GM19395 (cell line): ENCODE measurements around the gene PRKD1.

Source experiments
- ATAC-seq: cut with Tn5 transposase; IDR thresholded peaks from one replicate; pipeline ENCODE4 v1.9.1; 2021; ENCODE audit warnings: mild to moderate bottlenecking, moderate library complexity; ENCODE audit not compliant: unreplicated experiment

Gene PRKD1

DNA sequence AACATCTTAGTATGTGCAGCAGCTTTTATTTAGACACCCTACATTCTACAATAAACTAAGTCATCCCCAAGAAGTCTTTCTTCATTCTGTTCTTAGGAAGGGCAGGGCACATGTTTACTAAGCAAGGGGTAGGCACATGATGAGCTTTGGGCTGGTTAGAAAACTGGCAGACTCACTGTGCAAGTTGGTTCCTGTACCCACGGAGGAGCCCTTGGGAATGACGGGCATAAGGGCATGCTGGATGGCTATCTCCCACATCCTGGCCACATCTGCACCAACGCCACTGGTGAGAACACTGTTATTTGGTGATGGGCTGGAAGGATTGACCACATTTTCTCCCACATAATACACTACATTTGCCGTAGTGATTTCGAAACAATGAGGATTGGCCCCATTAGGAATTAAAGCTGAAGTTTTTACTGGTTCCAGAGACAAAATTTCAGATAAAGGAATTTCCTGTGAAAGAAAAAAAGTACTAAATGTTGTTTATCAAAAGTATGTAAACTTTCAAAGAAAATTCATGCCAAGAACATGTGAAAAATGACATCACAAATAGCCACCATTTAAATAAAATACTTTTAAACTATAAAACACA lies 297.0 kb downstream of the PRKD1 start:
- no peak for ATAC-seq

DNA sequence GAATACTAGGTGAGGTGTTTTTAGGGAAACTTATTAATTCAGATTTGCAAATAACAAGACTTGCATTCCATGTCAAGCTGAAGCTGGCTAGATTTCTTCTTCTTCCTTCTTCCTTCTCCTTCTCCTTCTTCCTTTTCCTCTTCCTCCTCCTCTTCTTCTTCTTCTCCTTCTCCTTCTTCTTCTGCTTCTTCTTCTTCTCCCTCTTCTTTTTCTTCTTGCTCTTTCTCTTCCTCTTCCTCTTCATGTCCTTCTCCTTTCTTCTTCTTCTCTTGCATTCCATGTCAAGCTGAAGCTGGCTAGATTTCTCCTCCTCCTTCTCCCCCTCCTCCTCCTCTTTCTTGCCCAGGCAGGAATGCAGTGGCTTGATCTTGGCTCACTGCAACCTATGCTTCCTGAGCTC lies 297.8 kb downstream of the PRKD1 start:
- ATAC-seq, result no peak

DNA sequence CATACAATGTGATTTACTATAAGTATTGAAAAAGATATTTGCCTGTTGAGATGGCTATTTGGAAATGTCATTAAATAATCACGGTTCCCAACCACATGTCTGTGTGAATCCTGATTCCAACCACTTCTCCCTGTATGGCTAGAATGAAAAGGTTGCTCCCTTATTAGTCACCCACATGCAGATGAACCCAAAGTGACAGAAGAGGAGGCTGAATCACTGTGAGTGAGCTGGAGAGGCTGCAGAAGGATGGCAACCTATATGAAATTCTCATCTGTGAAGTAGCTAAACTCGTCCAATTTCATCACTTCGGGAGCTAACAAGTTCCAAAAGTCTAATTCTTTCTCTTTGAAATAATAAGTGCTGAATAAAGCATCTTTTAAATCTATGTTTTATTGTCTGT lies 300.5 kb downstream of the PRKD1 start:
- ATAC-seq, result no peak

DNA sequence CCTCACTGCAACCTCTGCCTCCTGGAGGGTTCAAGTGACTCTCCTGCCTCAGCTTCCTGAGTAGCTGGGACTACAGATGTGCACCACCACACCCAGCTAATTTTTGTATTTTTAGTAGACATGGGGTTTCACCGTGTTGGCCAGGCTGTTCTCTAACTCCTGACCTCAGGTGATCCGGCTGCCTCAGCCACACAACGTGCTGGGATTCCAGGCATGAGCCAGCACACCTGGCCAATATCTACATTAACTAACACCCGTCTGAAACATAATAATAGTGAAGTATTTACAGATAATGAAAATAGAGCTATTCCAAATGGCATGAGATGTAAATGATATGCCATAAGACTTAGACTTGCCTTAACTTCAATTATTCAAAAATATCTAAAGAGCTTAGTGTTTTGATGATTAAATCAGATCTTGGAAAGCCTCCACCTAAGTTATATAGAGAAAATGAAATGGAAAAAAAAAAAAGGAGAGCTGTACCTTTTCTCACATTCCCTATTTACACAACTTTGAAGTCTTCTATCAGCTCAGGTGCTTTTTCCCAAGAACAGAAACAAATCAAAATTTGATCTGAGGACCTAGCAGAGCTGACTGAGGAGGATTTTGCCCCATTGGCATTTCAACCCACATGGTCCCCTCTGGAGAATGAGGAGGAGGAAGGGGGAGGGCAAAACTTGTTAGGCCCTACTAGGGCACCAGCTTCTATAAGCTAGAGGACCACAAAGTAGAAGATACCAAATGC lies 309.2 kb downstream of the PRKD1 start:
- ATAC-seq, result no peak

GRCh38 chr14:29616922-29617321 lies 310.7 kb downstream of the PRKD1 start:
- ATAC-seq, result no peak

DNA sequence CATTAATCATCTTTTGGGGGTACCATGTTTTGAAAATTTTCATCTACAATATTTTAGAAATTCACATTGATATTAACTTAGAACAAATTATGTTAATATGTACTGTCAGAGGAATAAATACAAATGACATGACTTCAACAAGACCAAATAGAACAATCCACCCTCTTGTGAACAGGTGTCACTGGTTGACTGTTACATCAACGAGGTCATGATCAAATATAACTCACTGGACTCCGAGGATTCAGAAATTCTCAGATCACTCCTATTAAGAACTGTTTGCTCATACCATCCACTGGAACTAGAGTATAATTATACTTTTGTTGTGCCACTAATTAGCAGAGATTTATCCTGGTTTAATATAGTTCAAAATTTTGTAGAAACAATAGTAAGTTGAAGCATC lies 318.8 kb downstream of the PRKD1 start:
- no peak for ATAC-seq

DNA sequence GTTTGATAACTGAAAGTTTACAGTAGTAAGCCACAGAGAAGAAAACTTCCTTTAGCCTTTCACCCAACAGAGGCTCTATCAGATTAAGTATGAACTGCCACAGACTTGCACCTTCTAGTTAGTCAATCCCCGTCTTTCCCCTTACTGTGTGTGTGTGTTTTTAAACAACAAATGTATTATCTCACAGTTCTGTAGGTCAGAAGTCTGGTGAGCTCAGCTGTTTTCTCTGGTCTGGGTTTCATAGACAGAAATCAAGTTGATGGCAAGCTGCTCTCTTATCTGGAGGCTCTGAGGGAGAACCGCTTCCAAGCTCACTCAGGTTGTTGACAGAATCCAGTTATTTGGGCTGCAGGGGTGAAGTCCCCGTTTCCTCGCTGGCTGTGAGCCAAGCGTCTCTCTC lies 320.5 kb downstream of the PRKD1 start:
- no peak for ATAC-seq

DNA sequence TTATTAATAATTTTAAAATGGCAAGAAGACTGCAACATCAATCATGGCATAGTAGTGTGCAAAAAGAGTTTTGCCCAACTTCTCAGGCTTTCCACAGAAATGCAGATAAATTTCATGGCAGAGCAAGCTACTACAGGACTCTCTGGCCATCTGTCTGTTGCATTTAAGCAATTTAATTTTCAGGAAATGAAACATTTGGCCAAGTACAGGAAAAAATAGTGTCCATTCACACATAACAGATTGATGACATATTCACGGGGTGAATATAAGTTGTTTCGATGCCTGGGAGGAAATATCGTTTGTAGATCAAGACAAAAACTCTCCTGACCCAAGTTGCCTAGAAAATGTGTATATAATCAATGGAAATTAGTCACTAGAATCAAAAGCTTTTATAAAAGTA lies 324.0 kb downstream of the PRKD1 start:
- no peak for ATAC-seq

DNA sequence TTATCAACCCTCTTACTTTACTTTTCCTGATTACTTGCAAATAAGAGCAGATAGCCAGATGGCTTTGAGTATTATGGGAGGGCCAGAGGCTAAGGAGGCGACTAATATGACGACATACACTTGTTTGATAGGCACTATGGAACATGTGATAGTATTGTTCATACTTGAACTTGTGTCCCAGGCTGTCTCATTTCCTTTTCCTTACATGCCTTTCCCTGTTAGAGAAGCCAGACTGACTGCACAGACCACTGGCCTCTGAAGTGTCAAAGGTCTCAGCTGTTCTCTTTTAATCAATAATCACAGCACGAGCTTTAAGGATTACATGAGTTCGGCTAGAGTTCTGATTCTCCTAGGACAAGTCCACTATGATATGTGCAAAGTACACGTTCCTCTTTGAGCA lies 326.0 kb downstream of the PRKD1 start:
- ATAC-seq, result no peak

DNA sequence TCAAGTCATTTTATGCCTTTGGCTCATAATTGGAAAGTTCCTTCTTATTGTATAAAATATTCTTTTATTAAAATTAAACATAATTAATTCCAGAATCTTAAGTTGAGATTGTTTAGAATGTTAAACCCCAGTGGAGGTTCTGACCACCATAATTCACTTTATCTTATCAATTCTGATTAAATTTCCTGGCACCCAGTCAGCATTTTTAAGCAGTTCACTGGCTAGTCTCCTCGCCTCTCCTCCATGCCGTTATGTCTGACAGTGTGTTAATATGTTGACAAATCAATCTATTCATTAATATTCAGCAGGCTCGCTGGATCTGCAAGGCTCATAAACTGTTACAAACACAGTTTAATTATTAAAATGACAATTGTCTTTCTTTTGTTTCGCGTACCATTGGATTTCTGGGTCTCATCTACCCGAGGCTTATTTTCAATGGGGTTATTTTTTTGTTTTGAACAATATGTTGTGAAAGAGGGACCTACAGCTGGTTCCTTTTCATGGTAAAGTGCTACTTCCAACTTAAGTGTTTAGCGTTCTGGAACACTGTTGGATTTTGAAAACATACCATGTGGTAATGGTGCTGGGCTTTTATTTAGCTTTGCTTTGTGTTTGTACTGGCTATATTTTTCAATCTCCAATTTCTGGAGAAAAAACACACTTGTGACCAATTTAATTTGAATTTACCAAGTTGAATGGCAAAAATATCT lies 339.7 kb downstream of the PRKD1 start:
- ATAC-seq, result no peak

GRCh38 chr14:29587046-29587445 lies 340.6 kb downstream of the PRKD1 start:
- ATAC-seq, result no peak

DNA sequence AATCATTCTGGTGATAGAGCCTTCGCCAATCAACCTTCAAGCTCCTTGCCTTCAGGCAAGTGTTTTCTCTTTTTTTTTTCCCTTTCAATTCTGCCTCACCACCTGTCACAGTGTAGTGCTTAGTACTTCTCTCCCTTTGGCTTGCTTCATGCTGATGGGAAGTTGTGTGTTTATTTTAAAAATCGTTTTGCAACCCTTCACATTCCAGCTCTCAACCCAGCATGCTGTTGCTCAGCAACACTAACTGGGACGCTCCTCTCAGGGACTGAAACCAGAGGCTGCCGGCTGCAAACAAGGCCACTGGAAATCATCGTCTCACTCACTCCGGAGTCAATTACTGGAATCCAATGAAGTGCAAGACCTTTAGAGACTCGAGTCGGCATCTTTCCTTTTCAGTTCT lies 342.7 kb downstream of the PRKD1 start:
- ATAC-seq, result no peak

GRCh38 chr14:29580763-29581162 lies 346.9 kb downstream of the PRKD1 start:
- no peak for ATAC-seq

- no peak for ATAC-seq
Observed at GRCh38 chr14:29579838-29580237, 347.8 kb downstream of the PRKD1 start.

GRCh38 chr14:29576927-29577326 lies 350.7 kb downstream of the PRKD1 start:
- no peak for ATAC-seq

DNA sequence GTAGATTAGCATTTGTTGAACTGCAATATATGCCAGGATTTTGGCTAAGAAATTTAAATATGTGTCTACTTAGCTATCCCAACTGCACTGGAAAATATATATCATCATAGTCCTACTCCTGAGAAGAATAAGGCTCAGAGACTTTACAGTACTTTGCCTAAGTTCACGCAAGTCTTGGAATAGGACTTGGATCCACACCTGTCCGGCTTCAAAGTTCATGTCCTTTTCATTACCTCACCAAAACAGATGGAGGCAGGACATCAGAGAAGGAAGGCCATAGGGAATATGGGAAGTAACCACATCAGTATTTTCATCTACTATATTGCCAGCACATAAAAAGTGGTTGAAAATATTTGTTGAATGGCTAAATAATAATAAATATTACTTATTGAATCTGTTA lies 358.5 kb downstream of the PRKD1 start:
- no peak for ATAC-seq

- ATAC-seq, result no peak
Observed at GRCh38 chr14:29566194-29566593, 361.5 kb downstream of the PRKD1 start.

DNA sequence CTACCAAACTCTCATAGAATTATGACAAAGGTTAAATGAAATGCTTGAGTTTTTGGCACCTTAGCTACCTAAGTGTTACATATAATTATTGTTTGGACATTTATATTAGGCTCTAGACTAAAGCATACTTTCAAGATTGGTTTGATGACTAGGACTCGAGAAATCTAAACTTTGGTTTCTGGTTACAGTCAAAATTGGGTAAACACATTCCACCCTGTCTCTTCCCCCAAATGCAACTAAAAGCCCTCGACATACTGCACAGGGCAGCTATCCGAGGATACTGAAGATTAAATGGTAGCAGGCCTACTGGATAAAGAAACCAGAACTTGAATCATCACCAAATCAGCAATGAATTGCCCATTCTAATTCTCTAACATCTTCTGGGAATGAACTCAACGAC lies 369.1 kb downstream of the PRKD1 start:
- ATAC-seq, result no peak

GRCh38 chr14:29554335-29554734 lies 373.3 kb downstream of the PRKD1 start:
- no peak for ATAC-seq

DNA sequence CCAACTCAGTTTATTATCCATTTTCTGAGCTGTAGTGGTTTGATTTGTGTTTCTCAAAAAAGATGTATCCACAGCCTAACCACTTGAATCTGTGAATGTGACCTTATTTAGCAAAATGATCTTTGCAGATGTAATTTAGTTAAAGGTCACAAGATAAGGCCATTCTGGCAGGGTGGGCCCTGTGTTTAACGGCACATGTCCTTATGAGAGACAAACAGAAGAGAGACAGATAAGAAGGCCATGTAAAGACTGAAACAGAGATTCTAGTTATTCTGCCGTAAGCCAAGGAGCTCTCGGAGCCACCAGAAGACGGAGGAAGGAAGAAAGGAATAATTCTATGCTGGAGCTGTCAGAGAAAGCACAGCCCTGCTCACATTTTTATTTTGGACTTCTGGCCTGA lies 374.2 kb downstream of the PRKD1 start:
- ATAC-seq, result no peak

- ATAC-seq, result peak; percentile 92
Observed at GRCh38 chr14:29548948-29549370, 378.7 kb downstream of the PRKD1 start.

- ATAC-seq, result no peak
Observed at GRCh38 chr14:29545714-29546113, 381.9 kb downstream of the PRKD1 start.
